MCF 10A (cell line): ENCODE results near the gene SLC22A4. TPM values are rescaled to one million over a fixed set of nuclear protein-coding genes. Genes with fewer than 3 reads are reported as not detected.

Source experiments
- BruUV-seq: library from RNA; stranded (reverse); fragments of 400-500 nt; replicated peaks from 2 replicates; lab custom pipeline; 2021; lab: Mats Ljungman, UMichigan
- CTCF ChIA-PET: fragments of 300-600 bp; sonication (Branson Sonifier 250); formaldehyde crosslinking; extraction: SDS; loops from one replicate; lab custom pipeline; 2021; ENCODE audit warnings: antibody characterized with exemption, inconsistent platforms; lab: Yijun Ruan, JAX
- POLR2A ChIA-PET: fragments of 300-600, 350-650 bp; sonication (Branson Sonifier 250); formaldehyde crosslinking; extraction: SDS; loops from one replicate; lab custom pipeline; 2020; ENCODE audit warnings: antibody characterized with exemption, inconsistent platforms; lab: Yijun Ruan, JAX
- DNase-seq: peaks from one replicate; pipeline ENCODE4 v3.0.0-alpha.2; 2018; ENCODE audit not compliant: unreplicated experiment
- H3K27ac Mint-ChIP-seq: one replicate; pipeline ENCODE4 v1.8.0; 2022; ENCODE audit warnings: mild to moderate bottlenecking, low read depth, mixed read lengths; ENCODE audit not compliant: unreplicated experiment
- H3K27me3 Mint-ChIP-seq: one replicate; pipeline ENCODE4 v1.8.0; 2022; ENCODE audit warnings: mixed read lengths; ENCODE audit not compliant: insufficient read depth, unreplicated experiment
- H3K36me3 Mint-ChIP-seq: one replicate; pipeline ENCODE4 v1.8.0; 2022; ENCODE audit warnings: mild to moderate bottlenecking, moderate library complexity, mixed read lengths; ENCODE audit not compliant: insufficient read depth, unreplicated experiment
- H3K4me1 Mint-ChIP-seq: one replicate; pipeline ENCODE4 v1.8.0; 2022; ENCODE audit warnings: mixed read lengths; ENCODE audit not compliant: insufficient read depth, unreplicated experiment
- H3K4me3 Mint-ChIP-seq: one replicate; pipeline ENCODE4 v1.8.0; 2022; ENCODE audit warnings: mild to moderate bottlenecking, moderate library complexity, mixed read lengths; ENCODE audit not compliant: unreplicated experiment
- H3K9me3 Mint-ChIP-seq: one replicate; pipeline ENCODE4 v1.8.0; 2022; ENCODE audit warnings: mixed read lengths; ENCODE audit not compliant: unreplicated experiment
- CTCF ChIP-seq: fragments of 200-600 bp; IDR thresholded peaks from one replicate; pipeline ENCODE4 v1.8.0; 2022; ENCODE audit warnings: antibody characterized with exemption, mild to moderate bottlenecking; ENCODE audit not compliant: unreplicated experiment
- intact Hi-C: fragments of 100-400 bp; cut with micrococcal nuclease; formaldehyde crosslinking; loops from 2 replicates; pipeline ENCODE4 v1.14.1; 2022
- total RNA-seq: library from RNA; stranded (reverse); gene quantifications from 2 replicates; pipeline ENCODE4 v1.2.3, GENCODE V29; 2022

The SLC22A4 gene
- total RNA-seq, 1 experiment from 2014 or later, result 17.5 TPM

DNA sequence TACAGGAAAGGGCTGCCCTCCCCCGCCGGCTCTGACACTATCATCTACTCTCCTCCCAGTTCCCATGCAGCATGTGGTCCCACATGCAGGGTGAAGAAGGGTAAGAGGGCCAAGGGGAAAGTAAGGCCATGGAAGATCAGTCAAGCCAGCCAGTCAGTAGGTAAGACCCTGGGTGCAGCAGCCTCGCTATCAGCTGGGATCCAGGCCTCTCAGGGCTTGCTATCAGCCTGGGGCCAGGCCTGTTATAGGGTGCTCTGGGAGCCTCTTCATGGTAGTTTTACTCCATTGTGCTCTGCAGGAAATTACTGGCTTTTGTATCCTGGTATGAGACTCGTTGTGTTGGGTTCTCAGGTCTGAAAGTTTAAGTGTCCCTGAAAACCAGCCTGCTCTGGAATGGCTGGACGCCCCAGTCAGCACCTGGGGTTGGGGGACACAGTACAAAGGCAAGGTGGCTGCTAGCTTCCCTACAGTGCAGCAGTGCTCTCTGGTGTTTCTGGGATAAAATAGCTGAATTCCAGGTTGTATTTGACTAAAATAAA lies 21.4 kb downstream of the SLC22A4 start:
- Mint-ChIP-seq H3K27ac (peak overlapping the region; percentile 55), H3K27me3 (no peaks in the 10 kb centered on the region), H3K9me3 (no peaks in the 10 kb centered on the region), H3K4me1 (peaks cover 17% of the 10 kb centered on the region), H3K36me3 (peaks cover 49% of the 10 kb centered on the region), H3K4me3 (no peak overlapping the region)
- no TSS peak for BruUV-seq
- ChIA-PET POLR2A (interaction anchor here (0.6 kb wide), 1 partner anchor 45 kb away, joined by 3 read pairs; no protein-coding TSS in a partner anchor), CTCF (interaction anchor here (1.0 to 4.6 kb wide), 3 partner anchors 19 to 77 kb away, joined by 3 to 21 read pairs (median 4); no protein-coding TSS in a partner anchor)
- no peak for DNase-seq
- intact Hi-C loops, result no loop called here
- no peak for TF ChIP-seq CTCF

DNA sequence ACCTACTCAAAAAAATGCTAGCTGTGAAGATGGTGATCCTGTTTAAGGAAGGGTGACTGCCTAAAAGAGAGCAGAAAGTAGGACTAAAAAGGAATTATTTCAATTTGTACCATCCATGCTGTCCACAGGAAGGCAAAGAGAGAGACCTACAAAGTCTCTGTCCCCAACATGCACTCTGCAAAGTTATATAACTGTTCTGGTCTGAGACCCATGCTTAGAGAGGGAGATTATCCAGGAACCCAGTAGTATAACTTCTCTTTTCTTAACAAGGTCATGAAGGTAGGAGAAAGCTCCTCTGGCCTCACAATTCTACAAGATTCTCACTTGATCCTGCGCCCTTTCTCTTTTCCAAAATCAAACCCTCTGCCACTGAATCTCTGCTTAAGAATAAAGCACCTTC lies 25.8 kb downstream of the SLC22A4 start:
- Mint-ChIP-seq H3K27ac (no peak overlapping the region), H3K9me3 (no peaks in the 10 kb centered on the region), H3K4me3 (no peak overlapping the region), H3K4me1 (no peaks in the 10 kb centered on the region), H3K27me3 (no peaks in the 10 kb centered on the region), H3K36me3 (peaks cover 69% of the 10 kb centered on the region)
- intact Hi-C loops, result no loop called here
- ChIA-PET POLR2A (interaction anchor here (1.2 kb wide), 1 partner anchor 20 kb away, joined by 4 read pairs; no protein-coding TSS in a partner anchor), CTCF (interaction anchor here (0.9 to 1.6 kb wide), 2 partner anchors 81 to 141 kb away, joined by 3 to 5 read pairs; no protein-coding TSS in a partner anchor)
- TF ChIP-seq CTCF, result no peak
- no TSS peak for BruUV-seq
- DNase-seq, result no peak

DNA sequence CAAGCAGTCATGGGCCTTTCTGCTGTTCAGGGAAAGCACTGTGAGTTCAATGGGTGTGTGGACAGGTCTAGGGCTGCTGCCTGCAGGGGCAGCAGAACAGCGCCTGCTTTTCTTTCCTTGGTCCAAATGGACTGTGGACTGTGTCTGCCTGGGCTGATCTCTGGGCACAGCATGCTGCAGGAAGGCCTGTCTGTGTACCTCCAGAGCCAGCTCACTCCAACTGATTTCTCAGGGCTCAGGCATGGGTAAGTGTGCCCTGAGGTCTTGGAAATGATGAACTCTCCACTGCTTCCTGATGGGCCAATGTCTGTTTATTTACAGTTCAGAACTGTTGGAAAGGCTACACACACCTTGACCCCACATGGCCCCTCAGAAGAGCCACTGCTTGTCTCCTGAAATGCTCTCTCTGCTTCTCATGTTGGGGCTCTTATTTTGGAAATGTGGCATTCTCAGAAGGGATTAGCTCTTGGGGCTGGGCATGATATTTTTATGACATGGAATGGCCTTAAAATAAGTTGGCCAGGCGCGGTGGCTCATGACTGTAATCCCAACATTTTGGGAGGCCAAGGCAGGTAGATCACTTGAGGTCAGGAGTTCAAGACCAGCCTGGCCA lies 27.0 kb downstream of the SLC22A4 start:
- Mint-ChIP-seq H3K27me3 (no peaks in the 10 kb centered on the region), H3K9me3 (no peaks in the 10 kb centered on the region), H3K4me3 (no peak overlapping the region), H3K4me1 (no peaks in the 10 kb centered on the region), H3K36me3 (peaks cover 61% of the 10 kb centered on the region), H3K27ac (no peak overlapping the region)
- ChIA-PET CTCF (interaction anchor here (0.5 to 1.0 kb wide), 2 partner anchors 18 to 40 kb away, joined by 3 read pairs; no protein-coding TSS in a partner anchor), POLR2A (interaction anchor here (0.6 kb wide), 1 partner anchor 20 kb away, joined by 3 read pairs; no protein-coding TSS in a partner anchor)
- BruUV-seq, result no TSS peak
- intact Hi-C loops, result no loop called here
- no peak for TF ChIP-seq CTCF
- no peak for DNase-seq

GRCh38 chr5:132322266-132322665 lies 28.1 kb downstream of the SLC22A4 start:
- no peak overlapping the region for H3K4me3 Mint-ChIP-seq
- no peaks in the 10 kb centered on the region for H3K9me3 Mint-ChIP-seq
- POLR2A ChIA-PET, result interaction anchor here (0.6 to 3.7 kb wide), 2 partner anchors 11 to 596 kb away, joined by 3 to 16 read pairs; no protein-coding TSS in a partner anchor
- H3K4me1 Mint-ChIP-seq, result no peaks in the 10 kb centered on the region
- intact Hi-C loops, result no loop called here
- CTCF ChIA-PET, result interaction anchor here (0.8 to 0.9 kb wide), 2 partner anchors 12 to 31 kb away, joined by 3 read pairs; no protein-coding TSS in a partner anchor
- DNase-seq, result no peak
- peaks cover 61% of the 10 kb centered on the region for H3K36me3 Mint-ChIP-seq
- no peaks in the 10 kb centered on the region for H3K27me3 Mint-ChIP-seq
- BruUV-seq, result no TSS peak
- H3K27ac Mint-ChIP-seq, result no peak overlapping the region
- no peak for TF ChIP-seq CTCF
